HepG2 (cell line): ENCODE measurements around the gene DYSF. TPM values are rescaled to one million over a fixed set of nuclear protein-coding genes. Genes with fewer than 3 reads are reported as not detected.

Experiments
- ATAC-seq: fragments of 200-7000 bp; cut with Tn5 transposase; 3 replicates; pipeline ENCODE4 v1.9.1; 2020; ENCODE audit warnings: mild to moderate bottlenecking, moderate library complexity
- BruUV-seq: library from RNA; stranded (reverse); fragments of 400-500 nt; replicated peaks from 2 replicates; lab custom pipeline; 2021; lab: Mats Ljungman, UMichigan
- CTCF ChIA-PET: fragments of 300-600 bp; formaldehyde crosslinking; extraction: SDS; loops from one replicate; lab custom pipeline; 2021; ENCODE audit warnings: low total read pairs, inconsistent platforms, low intra/inter-chr PET ratio; lab: Yijun Ruan, JAX
- POLR2A ChIA-PET: fragments of 350-600 bp; sonication (Branson Sonifier 250); formaldehyde crosslinking; loops from one replicate; lab custom pipeline; 2020; ENCODE audit warnings: antibody characterized with exemption, inconsistent platforms; lab: Yijun Ruan, JAX
- DNase-seq: peaks from one replicate; pipeline ENCODE4 v3.0.0-alpha.2; 2015; ENCODE audit warnings: low spot score
- FAIRE-seq: peaks from 3 replicates; lab custom pipeline; 2011; peaks lifted over from hg19 to GRCh38; lab: Jason Lieb, UNC
- H2AFZ ChIP-seq: one replicate; pipeline ENCODE4 v1.6.1; 2011; ENCODE audit warnings: low read length, inconsistent platforms
- H3K27ac ChIP-seq: fragments of 300-600 bp; 3 replicates; pipeline ENCODE4 v1.8.0; 2011; ENCODE audit warnings: mixed run types, mild to moderate bottlenecking, mixed read lengths, low read length, inconsistent platforms; ENCODE audit not compliant: insufficient read depth; ENCODE audit errors: extremely low read length
- H3K27me3 ChIP-seq, 2 experiments: fragments of 200-600 bp in 1 of 2; 2 replicates in 1 of 2; 3 replicates in 1 of 2; pipeline versions ENCODE4 v1.6.0 to v1.8.0; 2011; ENCODE audit warnings: low read length in 2 of 2, mild to moderate bottlenecking in 2 of 2, moderate library complexity in 2 of 2, inconsistent platforms in 1 of 2; ENCODE audit not compliant: insufficient read depth in 2 of 2, control insufficient read depth in 1 of 2
- H3K36me3 ChIP-seq, 2 experiments: fragments of 200-600 bp in 1 of 2; replicated peaks in 1 of 2; 2 replicates in 1 of 2; 3 replicates in 1 of 2; pipeline versions ENCODE4 v1.5.1 to v1.8.0; 2011; ENCODE audit warnings: low read length in 2 of 2, inconsistent platforms in 1 of 2; ENCODE audit not compliant: insufficient read depth in 2 of 2, control insufficient read depth in 1 of 2
- H3K4me1 ChIP-seq: 2 replicates; pipeline ENCODE4 v1.5.1; 2012; ENCODE audit warnings: low read length, inconsistent platforms; ENCODE audit not compliant: insufficient read depth
- H3K4me2 ChIP-seq: 2 replicates; pipeline ENCODE4 v1.6.0; 2011; ENCODE audit warnings: low read depth, low read length, inconsistent platforms
- H3K4me3 ChIP-seq, 3 experiments: fragments of 200-600 bp in 1 of 3; sonication (generic), shearing (Covaris generic) in 1 of 3; replicated peaks in 1 of 3; 2 replicates each; pipeline ENCODE4 v1.5.1; 2011 to 2016; ENCODE audit warnings: low read length in 3 of 3, inconsistent platforms in 2 of 3, low read depth in 2 of 3, mild to moderate bottlenecking in 2 of 3, control low read depth in 1 of 3, mixed read lengths in 1 of 3; ENCODE audit not compliant: insufficient read depth in 1 of 3
- H3K79me2 ChIP-seq: one replicate; pipeline ENCODE4 v1.6.1; 2011; ENCODE audit warnings: low read length, inconsistent platforms; ENCODE audit not compliant: insufficient read depth
- H3K9ac ChIP-seq: 2 replicates; pipeline ENCODE4 v1.6.0; 2011; ENCODE audit warnings: mild to moderate bottlenecking, low read depth, low read length, inconsistent platforms; ENCODE audit not compliant: insufficient read depth
- H3K9me3 ChIP-seq: 2 replicates; pipeline ENCODE4 v1.5.1; 2012; ENCODE audit warnings: mild to moderate bottlenecking, low read length
- H4K20me1 ChIP-seq: 2 replicates; pipeline ENCODE4 v1.6.0; 2011; ENCODE audit warnings: inconsistent platforms, mild to moderate bottlenecking, low read length, moderate library complexity; ENCODE audit not compliant: insufficient read depth
- ATF5 ChIP-seq: sonication (generic); formaldehyde crosslinking; IDR thresholded peaks from 2 replicates; pipeline ENCODE4 v1.4.0; 2020; ENCODE audit warnings: mild to moderate bottlenecking, low read depth, missing genetic modification reagents
- BCL6 ChIP-seq: IDR thresholded peaks from 2 replicates; pipeline ENCODE4 v1.6.1; 2016; ENCODE audit warnings: missing genetic modification reagents, missing compliant biosample characterization
- ELK4 ChIP-seq: sonication (generic); formaldehyde crosslinking; IDR thresholded peaks from 2 replicates; pipeline ENCODE4 v1.9.0; 2021; ENCODE audit warnings: missing genetic modification reagents, borderline replicate concordance
- HNF4A ChIP-seq: sonication (generic); formaldehyde crosslinking; IDR thresholded peaks from 2 replicates; pipeline ENCODE4 v1.4.0; 2020; ENCODE audit warnings: missing genetic modification reagents
- NAIF1 ChIP-seq: sonication (generic); formaldehyde crosslinking; IDR thresholded peaks from 2 replicates; pipeline ENCODE4 v1.5.0; 2020; ENCODE audit warnings: mild to moderate bottlenecking, missing genetic modification reagents, borderline replicate concordance
- NFE2L1 ChIP-seq: sonication (generic); formaldehyde crosslinking; IDR thresholded peaks from 2 replicates; pipeline ENCODE4 v1.4.0; 2020; ENCODE audit warnings: missing genetic modification reagents, mild to moderate bottlenecking, borderline replicate concordance
- PAWR ChIP-seq: sonication (generic); formaldehyde crosslinking; IDR thresholded peaks from 2 replicates; pipeline ENCODE4 v1.4.0; 2020; ENCODE audit warnings: missing genetic modification reagents, mild to moderate bottlenecking, borderline replicate concordance
- RARA ChIP-seq: IDR thresholded peaks from 2 replicates; pipeline ENCODE4 v1.6.1; 2016; ENCODE audit warnings: missing genetic modification reagents, missing compliant biosample characterization
- TGIF2 ChIP-seq: IDR thresholded peaks from 2 replicates; pipeline ENCODE4 v1.6.1; 2016; ENCODE audit warnings: control low read depth, missing compliant biosample characterization
- ZBTB39 ChIP-seq: sonication (generic); formaldehyde crosslinking; IDR thresholded peaks from 2 replicates; pipeline ENCODE4 v1.5.0; 2020; ENCODE audit warnings: missing genetic modification reagents
- ZKSCAN1 ChIP-seq: fragments of 150-350 bp; IDR thresholded peaks from 2 replicates; pipeline ENCODE4 v1.6.1; 2014; ENCODE audit warnings: low read length
- ZNF329 ChIP-seq: sonication (generic); formaldehyde crosslinking; IDR thresholded peaks from 2 replicates; pipeline ENCODE4 v1.9.0; 2021; ENCODE audit warnings: low read depth, mild to moderate bottlenecking, missing genetic modification reagents
- ZNF503 ChIP-seq: sonication (generic); formaldehyde crosslinking; IDR thresholded peaks from 2 replicates; pipeline ENCODE4 v1.4.0; 2020; ENCODE audit warnings: missing genetic modification reagents
- ZNF644 ChIP-seq: IDR thresholded peaks from 2 replicates; pipeline ENCODE4 v1.6.1; 2016; ENCODE audit warnings: low read depth
- ZUFSP ChIP-seq: sonication (generic); formaldehyde crosslinking; IDR thresholded peaks from 2 replicates; pipeline ENCODE4 v1.9.0; 2021; ENCODE audit warnings: missing genetic modification reagents, mild to moderate bottlenecking, borderline replicate concordance
- WGBS: methylation state at CpG from one replicate; pipeline ENCODE4 v1.1.6; 2017; ENCODE audit warnings: low lambda C conversion rate; 5-methylcytosine and 5-hydroxymethylcytosine counted together
- in situ Hi-C: cut with HindIII; loops from 2 replicates; pipeline ENCODE4 v1.10.0; 2017; ENCODE audit warnings: low pct_unique_long_range_greater_than_20kb; ENCODE audit not compliant: extremely low pct_ligation_motif_present
- intact Hi-C: fragments of 100-400 bp; cut with micrococcal nuclease; formaldehyde crosslinking; loops from one replicate; pipeline ENCODE4 v1.10.0; 2022; ENCODE audit not compliant: unreplicated experiment
- polyA plus RNA-seq, 8 experiments: library from polyadenylated mRNA; depleted of rRNA in 3 of 8; stranded (reverse) in 7 of 8; unstranded in 1 of 8; fragments of >200 nt; fragmentation: Illumina TruSeq in 4 of 8; extraction: Trizol in 4 of 8; gene quantifications; 2 replicates each; pipeline versions ENCODE4 v1.2.1 to v1.2.3, GENCODE V29; 2011 to 2016; ENCODE audit warnings: low read depth in 4 of 8, missing spikeins in 1 of 8, mixed read lengths in 1 of 8; ENCODE audit not compliant: insufficient read depth in 1 of 8
- total RNA-seq, 5 experiments: library from RNA; depleted of rRNA; stranded (reverse); fragments of >200 nt; fragmentation: Illumina TruSeq; extraction: Trizol; gene quantifications; 2 replicates each; pipeline ENCODE4 v1.2.3, GENCODE V29; 2016; ENCODE audit warnings: low read depth in 1 of 5

The DYSF gene
- total and polyA plus RNA-seq, 2 of the 13 experiments (the other 11 are each of a cell fraction or from before 2014, with no cell fraction given): 0.15 to 2.4 TPM

GRCh38 chr2:71664161-71664560 lies 210.8 kb downstream of the DYSF start (continued):
- no peak for TF ChIP-seq NFE2L1 (CRISPR knock-in tag)
- TF ChIP-seq TGIF2: no peak
- no peak for TF ChIP-seq HNF4A (CRISPR knock-in tag)
- no peak for TF ChIP-seq ZBTB39 (CRISPR knock-in tag)
- no peak for TF ChIP-seq ZKSCAN1
- no peak for TF ChIP-seq NAIF1 (CRISPR knock-in tag)
- no peak for TF ChIP-seq ELK4

GRCh38 chr2:71665168-71666093 lies 212.1 kb downstream of the DYSF start:
- Histone ChIP-seq H3K79me2 (no peaks in the 10 kb centered on the region), H3K36me3 (no peaks in the 10 kb centered on the region), H3K9me3 (no peaks in the 10 kb centered on the region), H3K4me2 (no peak overlapping the region), H2AFZ (no peak overlapping the region), H3K27ac (no peak overlapping the region), H3K4me1 (no peaks in the 10 kb centered on the region), H3K4me3 (no peak overlapping the region), H3K27me3 (no peaks in the 10 kb centered on the region), H3K9ac (no peak overlapping the region), H4K20me1 (no peaks in the 10 kb centered on the region)
- intact Hi-C loops: no loop called here
- ChIA-PET CTCF (no interaction called here), POLR2A (no interaction called here)
- no TSS peak for BruUV-seq
- no peak for FAIRE-seq
- in situ Hi-C loops: no loop called here
- WGBS: 61% methylated on average over 11 of the region's 11 CpGs
- no peak for DNase-seq
- ATAC-seq: no peak
- TF ChIP-seq ATF5 (CRISPR knock-in tag) (no peak), ZNF644 (no peak), ZUFSP (CRISPR knock-in tag) (no peak), ZNF329 (CRISPR knock-in tag) (no peak), ZNF503 (CRISPR knock-in tag) (no peak), RARA (CRISPR knock-in tag) (peak; percentile 54), BCL6 (CRISPR knock-in tag) (no peak), PAWR (CRISPR knock-in tag) (no peak)
